Measurements from ENCODE around the gene CELF4.
"Not testable (repeated sequence)": the region's sequence is repeated elsewhere in the genome, so short reads cannot be mapped to it uniquely, and the experiment has no call there.

The CELF4 gene

GRCh38 chr18:37362158-37362890 lies 203.3 kb downstream of the CELF4 start:
- no peaks in the 10 kb centered on the region for H4K20me1 ChIP-seq (ENCODE audit: low read depth, low read length)
- H3K79me2 ChIP-seq (ENCODE audit: insufficient read depth, low read length) = no peaks in the 10 kb centered on the region
- TF ChIP-seq CTCF (IDR thresholded peaks at IDR 0.05; ENCODE audit: insufficient read depth, low read length, poor library complexity, severe bottlenecking) (no peak), EZH2phosphoT487 (conservative IDR thresholded peaks at IDR 0.05; ENCODE audit: low read length) (no peak)
- H3F3A ChIP-seq (ENCODE audit: insufficient read depth) = no peaks in the 10 kb centered on the region
- H3K4me3 ChIP-seq (ENCODE audit: insufficient read depth, low read length, poor library complexity, severe bottlenecking) = no peak overlapping the region
- H3K27me3 ChIP-seq (ENCODE audit: low read length) = no peaks in the 10 kb centered on the region
- no peak overlapping the region for H3K4me2 ChIP-seq (ENCODE audit: low read depth, low read length, poor library complexity, severe bottlenecking)
- H3K36me3 ChIP-seq (ENCODE audit: low read length) = no peaks in the 10 kb centered on the region
- no peaks in the 10 kb centered on the region for H3K9me2 ChIP-seq (replicated peaks; ENCODE audit: insufficient read depth, low read length)
- no peaks in the 10 kb centered on the region for H3K9me3 ChIP-seq (ENCODE audit: insufficient read depth, low read length)
- no peak overlapping the region for H3K27ac ChIP-seq (ENCODE audit: low read depth, low read length)
- no peak overlapping the region for H2AFZ ChIP-seq (ENCODE audit: low read depth, low read length, severe bottlenecking)
- no peak overlapping the region for H3K9ac ChIP-seq (ENCODE audit: low read length)

GRCh38 chr18:37361335-37362157 lies 204.1 kb downstream of the CELF4 start:
- no peaks in the 10 kb centered on the region for H3K9me2 ChIP-seq (replicated peaks; ENCODE audit: insufficient read depth, low read length)
- H4K20me1 ChIP-seq (ENCODE audit: low read depth, low read length) = no peaks in the 10 kb centered on the region
- H3K4me3 ChIP-seq (ENCODE audit: insufficient read depth, low read length, poor library complexity, severe bottlenecking) = no peak overlapping the region
- H3K9me3 ChIP-seq (ENCODE audit: insufficient read depth, low read length) = no peaks in the 10 kb centered on the region
- H3K4me2 ChIP-seq (ENCODE audit: low read depth, low read length, poor library complexity, severe bottlenecking) = no peak overlapping the region
- H3K36me3 ChIP-seq (ENCODE audit: low read length) = no peaks in the 10 kb centered on the region
- no peak overlapping the region for H2AFZ ChIP-seq (ENCODE audit: low read depth, low read length, severe bottlenecking)
- H3F3A ChIP-seq (ENCODE audit: insufficient read depth) = no peaks in the 10 kb centered on the region
- H3K27me3 ChIP-seq (ENCODE audit: low read length) = no peaks in the 10 kb centered on the region
- H3K27ac ChIP-seq (ENCODE audit: low read depth, low read length) = no peak overlapping the region
- H3K9ac ChIP-seq (ENCODE audit: low read length) = no peak overlapping the region
- no peaks in the 10 kb centered on the region for H3K79me2 ChIP-seq (ENCODE audit: insufficient read depth, low read length)
- TF ChIP-seq CTCF (IDR thresholded peaks at IDR 0.05; ENCODE audit: insufficient read depth, low read length, poor library complexity, severe bottlenecking) = no peak
- TF ChIP-seq EZH2phosphoT487 (conservative IDR thresholded peaks at IDR 0.05; ENCODE audit: low read length) = no peak

- H3K4me2 ChIP-seq (ENCODE audit: low read depth, low read length, poor library complexity, severe bottlenecking); H2AFZ ChIP-seq (ENCODE audit: low read depth, low read length, severe bottlenecking); H3K27ac ChIP-seq (ENCODE audit: low read depth, low read length); H3K27me3 ChIP-seq (ENCODE audit: low read length); H3K4me3 ChIP-seq (ENCODE audit: insufficient read depth, low read length, poor library complexity, severe bottlenecking); H3F3A ChIP-seq (ENCODE audit: insufficient read depth); H3K9me2 ChIP-seq (replicated peaks; ENCODE audit: insufficient read depth, low read length); H4K20me1 ChIP-seq (ENCODE audit: low read depth, low read length); H3K9ac ChIP-seq (ENCODE audit: low read length); H3K36me3 ChIP-seq (ENCODE audit: low read length); H3K9me3 ChIP-seq (ENCODE audit: insufficient read depth, low read length); H3K79me2 ChIP-seq (ENCODE audit: insufficient read depth, low read length): not testable (repeated sequence)
These were observed 207.5 kb downstream of the CELF4 start for GRCh38 chr18:37358061-37358460.

- H3K27ac ChIP-seq (ENCODE audit: low read depth, low read length) = no peak overlapping the region
- no peak overlapping the region for H2AFZ ChIP-seq (ENCODE audit: low read depth, low read length, severe bottlenecking)
- H3K27me3 ChIP-seq (ENCODE audit: low read length) = no peaks in the 10 kb centered on the region
- no peaks in the 10 kb centered on the region for H3K36me3 ChIP-seq (ENCODE audit: low read length)
- no peak for TF ChIP-seq CTCF (IDR thresholded peaks at IDR 0.05; ENCODE audit: insufficient read depth, low read length, poor library complexity, severe bottlenecking)
- TF ChIP-seq EZH2phosphoT487 (conservative IDR thresholded peaks at IDR 0.05; ENCODE audit: low read length) = no peak
- H3K9me2 ChIP-seq (replicated peaks; ENCODE audit: insufficient read depth, low read length) = no peaks in the 10 kb centered on the region
- no peaks in the 10 kb centered on the region for H3K79me2 ChIP-seq (ENCODE audit: insufficient read depth, low read length)
- H3F3A ChIP-seq (ENCODE audit: insufficient read depth) = no peaks in the 10 kb centered on the region
- no peaks in the 10 kb centered on the region for H4K20me1 ChIP-seq (ENCODE audit: low read depth, low read length)
- no peak overlapping the region for H3K4me3 ChIP-seq (ENCODE audit: insufficient read depth, low read length, poor library complexity, severe bottlenecking)
- no peak overlapping the region for H3K9ac ChIP-seq (ENCODE audit: low read length)
- H3K4me2 ChIP-seq (ENCODE audit: low read depth, low read length, poor library complexity, severe bottlenecking) = no peak overlapping the region
- no peaks in the 10 kb centered on the region for H3K9me3 ChIP-seq (ENCODE audit: insufficient read depth, low read length)
These were observed 209.8 kb downstream of the CELF4 start for GRCh38 chr18:37355772-37356171.
